OCI-LY1 (cell line): ENCODE measurements around the gene NANS.

Experiments used
- H2AFZ ChIP-seq: fragments of 200-600 bp; sonication (generic), shearing (Covaris generic); 2 replicates; pipeline ENCODE4 v1.6.0; 2014; ENCODE audit warnings: antibody characterized with exemption, mild to moderate bottlenecking, low read length
- H3F3A ChIP-seq: fragments of 200-600 bp; sonication (generic), shearing (Covaris generic); 2 replicates; pipeline ENCODE4 v1.6.0; 2014; ENCODE audit warnings: mild to moderate bottlenecking, antibody characterized with exemption, low read length, moderate library complexity; ENCODE audit not compliant: insufficient read depth
- H3K27ac ChIP-seq: fragments of 200-600 bp; sonication (generic); 2 replicates; pipeline ENCODE4 v1.5.1; 2014; ENCODE audit warnings: low read length, mixed run types, mild to moderate bottlenecking, low read depth; ENCODE audit not compliant: poor library complexity, severe bottlenecking
- H3K27me3 ChIP-seq: fragments of 200-600 bp; sonication (generic); 2 replicates; pipeline ENCODE4 v1.6.0; 2014; ENCODE audit warnings: antibody characterized with exemption, mild to moderate bottlenecking, low read length, moderate library complexity; ENCODE audit not compliant: insufficient read depth
- H3K36me3 ChIP-seq: fragments of 200-600 bp; sonication (generic); 2 replicates; pipeline ENCODE4 v1.6.1; 2014; ENCODE audit warnings: mild to moderate bottlenecking, antibody characterized with exemption, low read length, moderate library complexity, mixed read lengths; ENCODE audit not compliant: insufficient read depth
- H3K4me1 ChIP-seq: fragments of 200-600 bp; sonication (generic); 2 replicates; pipeline ENCODE4 v1.5.1; 2014; ENCODE audit warnings: mild to moderate bottlenecking, low read length, moderate library complexity; ENCODE audit not compliant: insufficient read depth, severe bottlenecking
- H3K4me2 ChIP-seq: fragments of 200-600 bp; sonication (generic), shearing (Covaris generic); 2 replicates; pipeline ENCODE4 v1.6.1; 2014; ENCODE audit warnings: low read length
- H3K4me3 ChIP-seq: fragments of 200-600 bp; sonication (generic); 2 replicates; pipeline ENCODE4 v1.5.1; 2014; ENCODE audit warnings: low read length, low read depth, mild to moderate bottlenecking, mixed read lengths; ENCODE audit not compliant: poor library complexity, severe bottlenecking
- H3K79me2 ChIP-seq: fragments of 200-600 bp; shearing (Covaris generic); 2 replicates; pipeline ENCODE4 v1.6.1; 2016; ENCODE audit warnings: mixed run types, low read length, mixed read lengths; ENCODE audit not compliant: insufficient read depth
- H3K9ac ChIP-seq: fragments of 200-600 bp; sonication (generic), shearing (Covaris generic); 2 replicates; pipeline ENCODE4 v1.6.1; 2014; ENCODE audit warnings: mild to moderate bottlenecking, low read length, mixed read lengths
- H3K9me2 ChIP-seq: fragments of 200-600 bp; sonication (generic), shearing (Covaris generic); 2 replicates; pipeline ENCODE4 v1.6.1; 2014; ENCODE audit warnings: low read depth, mild to moderate bottlenecking, low read length, mixed read lengths
- H3K9me3 ChIP-seq: fragments of 200-600 bp; shearing (Covaris generic); 2 replicates; pipeline ENCODE4 v1.6.1; 2014; ENCODE audit warnings: low read length, mixed read lengths
- H4K20me1 ChIP-seq: fragments of 200-600 bp; sonication (generic), shearing (Covaris generic); 2 replicates; pipeline ENCODE4 v1.6.0; 2016; ENCODE audit warnings: mild to moderate bottlenecking, low read length; ENCODE audit not compliant: insufficient read depth
- EZH2 ChIP-seq: fragments of 200-600 bp; sonication (generic), shearing (Covaris generic); IDR thresholded peaks from 2 replicates; pipeline ENCODE4 v1.8.0; 2017; ENCODE audit warnings: borderline replicate concordance, mixed run types, mild to moderate bottlenecking, antibody characterized with exemption, low read length, moderate library complexity, mixed read lengths
- TF ChIP-seq, protein P1 (sequence below): fragments of 200-600 bp; sonication (generic), shearing (Covaris generic); IDR thresholded peaks from 2 replicates; pipeline ENCODE4 v1.5.1; 2017; ENCODE audit warnings: mild to moderate bottlenecking, antibody characterized with exemption, low read length, moderate library complexity, mixed read lengths

Gene NANS

DNA sequence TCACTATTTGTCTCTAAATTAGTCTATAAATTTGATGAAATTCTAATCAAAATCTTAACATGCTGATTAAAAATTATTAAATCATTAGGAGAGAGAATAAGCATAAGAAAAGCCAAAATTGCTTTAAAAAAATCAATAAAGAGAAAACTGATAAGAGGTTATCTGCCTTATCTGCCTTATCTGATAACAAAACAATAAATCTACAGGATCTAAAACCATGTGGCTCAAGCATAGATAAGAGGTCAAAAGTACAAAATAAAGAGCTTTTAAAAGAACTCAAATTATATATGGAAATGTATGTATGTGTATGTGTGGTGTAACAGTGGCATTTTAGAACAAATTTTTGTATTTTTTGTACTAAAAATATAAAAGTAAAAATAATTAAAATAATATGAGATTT is 43.9 kb downstream of the NANS start:
- H4K20me1 ChIP-seq, result no peaks in the 10 kb centered on the region
- no peaks in the 10 kb centered on the region for H3K9me3 ChIP-seq
- H3K79me2 ChIP-seq, result no peaks in the 10 kb centered on the region
- no peaks in the 10 kb centered on the region for H3K27me3 ChIP-seq
- H3K4me3 ChIP-seq, result no peak overlapping the region
- H3K4me2 ChIP-seq, result peak overlapping the region; percentile 15; the same call in 1 of the 2 replicates
- H3K4me1 ChIP-seq, result peaks cover 79% of the 10 kb centered on the region
- no peak overlapping the region for H3K9ac ChIP-seq
- H3K27ac ChIP-seq, result peak overlapping the region; percentile 93
- no peaks in the 10 kb centered on the region for H3K36me3 ChIP-seq
- H2AFZ ChIP-seq, result no peak overlapping the region
- no peak for TF ChIP-seq EZH2
- TF ChIP-seq, protein P1, sequence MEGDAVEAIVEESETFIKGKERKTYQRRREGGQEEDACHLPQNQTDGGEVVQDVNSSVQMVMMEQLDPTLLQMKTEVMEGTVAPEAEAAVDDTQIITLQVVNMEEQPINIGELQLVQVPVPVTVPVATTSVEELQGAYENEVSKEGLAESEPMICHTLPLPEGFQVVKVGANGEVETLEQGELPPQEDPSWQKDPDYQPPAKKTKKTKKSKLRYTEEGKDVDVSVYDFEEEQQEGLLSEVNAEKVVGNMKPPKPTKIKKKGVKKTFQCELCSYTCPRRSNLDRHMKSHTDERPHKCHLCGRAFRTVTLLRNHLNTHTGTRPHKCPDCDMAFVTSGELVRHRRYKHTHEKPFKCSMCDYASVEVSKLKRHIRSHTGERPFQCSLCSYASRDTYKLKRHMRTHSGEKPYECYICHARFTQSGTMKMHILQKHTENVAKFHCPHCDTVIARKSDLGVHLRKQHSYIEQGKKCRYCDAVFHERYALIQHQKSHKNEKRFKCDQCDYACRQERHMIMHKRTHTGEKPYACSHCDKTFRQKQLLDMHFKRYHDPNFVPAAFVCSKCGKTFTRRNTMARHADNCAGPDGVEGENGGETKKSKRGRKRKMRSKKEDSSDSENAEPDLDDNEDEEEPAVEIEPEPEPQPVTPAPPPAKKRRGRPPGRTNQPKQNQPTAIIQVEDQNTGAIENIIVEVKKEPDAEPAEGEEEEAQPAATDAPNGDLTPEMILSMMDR, result no peak
- no peaks in the 10 kb centered on the region for H3K9me2 ChIP-seq
- peaks cover 12% of the 10 kb centered on the region; the same call in 1 of the 2 replicates for H3F3A ChIP-seq

GRCh38 chr9:98101416-98101815 is 44.9 kb downstream of the NANS start:
- Histone ChIP-seq H3K4me2 (peak overlapping the region; percentile 80), H3K4me3 (peak overlapping the region; percentile 46), H3K9me2 (no peaks in the 10 kb centered on the region), H3F3A (peaks cover 12% of the 10 kb centered on the region; the same call in 1 of the 2 replicates), H3K27me3 (no peaks in the 10 kb centered on the region), H3K4me1 (peaks cover 79% of the 10 kb centered on the region), H3K36me3 (no peaks in the 10 kb centered on the region), H4K20me1 (no peaks in the 10 kb centered on the region), H3K9ac (peak overlapping the region; percentile 18; the same call in 1 of the 2 replicates), H3K79me2 (no peaks in the 10 kb centered on the region), H3K27ac (peak overlapping the region; percentile 93), H2AFZ (no peak overlapping the region), H3K9me3 (no peaks in the 10 kb centered on the region)
- TF ChIP-seq EZH2, result no peak
- TF ChIP-seq, protein P1, result no peak

- Histone ChIP-seq H3K9ac (peak overlapping the region; percentile 50; the same call in 1 of the 2 replicates), H3K79me2 (no peaks in the 10 kb centered on the region), H2AFZ (no peak overlapping the region), H3K4me2 (peak overlapping the region; percentile 80), H3K9me3 (no peaks in the 10 kb centered on the region), H3K9me2 (no peaks in the 10 kb centered on the region), H4K20me1 (no peaks in the 10 kb centered on the region), H3K27me3 (no peaks in the 10 kb centered on the region), H3F3A (peaks cover 12% of the 10 kb centered on the region; the same call in 1 of the 2 replicates), H3K4me1 (peaks cover 79% of the 10 kb centered on the region), H3K4me3 (peak overlapping the region; percentile 46), H3K27ac (peak overlapping the region; percentile 93), H3K36me3 (no peaks in the 10 kb centered on the region)
- TF ChIP-seq EZH2, result no peak
- TF ChIP-seq, protein P1, result no peak
Measured at GRCh38 chr9:98101868-98102273, 45.3 kb downstream of the NANS start.
